HG02970 (cell line): Measurements from ENCODE around the gene GCN1.
"Not testable (repeated sequence)": the region's sequence is repeated elsewhere in the genome, so short reads cannot be mapped to it uniquely, and the experiment has no call there.

ENCODE experiments used
- ATAC-seq: cut with Tn5 transposase; IDR thresholded peaks from one replicate; pipeline ENCODE4 v1.9.1; 2021; ENCODE audit warnings: mild to moderate bottlenecking, moderate library complexity, moderate number of reproducible peaks; ENCODE audit not compliant: unreplicated experiment, low FRiP score

The GCN1 gene

DNA sequence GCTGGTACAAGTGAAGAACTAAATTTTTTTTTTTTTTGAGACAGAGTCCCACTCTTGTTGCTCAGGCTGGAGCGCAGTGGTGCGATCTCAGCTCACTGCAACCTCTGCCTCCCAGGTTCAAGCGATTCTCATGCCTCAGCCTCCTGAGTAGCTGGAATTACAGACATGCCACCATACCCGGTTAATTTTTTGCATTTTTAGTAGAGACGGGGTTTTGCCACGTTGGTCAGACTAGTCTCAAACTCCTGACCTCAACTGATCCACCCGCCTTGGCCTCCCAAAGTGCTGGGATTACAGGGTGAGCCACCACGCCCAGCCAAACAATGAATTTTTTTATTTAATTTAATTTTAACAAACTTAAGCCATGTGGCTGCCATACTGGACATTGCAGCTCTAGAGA is 1.2 kb downstream of the GCN1 start:
- ATAC-seq, result not testable (repeated sequence)

DNA sequence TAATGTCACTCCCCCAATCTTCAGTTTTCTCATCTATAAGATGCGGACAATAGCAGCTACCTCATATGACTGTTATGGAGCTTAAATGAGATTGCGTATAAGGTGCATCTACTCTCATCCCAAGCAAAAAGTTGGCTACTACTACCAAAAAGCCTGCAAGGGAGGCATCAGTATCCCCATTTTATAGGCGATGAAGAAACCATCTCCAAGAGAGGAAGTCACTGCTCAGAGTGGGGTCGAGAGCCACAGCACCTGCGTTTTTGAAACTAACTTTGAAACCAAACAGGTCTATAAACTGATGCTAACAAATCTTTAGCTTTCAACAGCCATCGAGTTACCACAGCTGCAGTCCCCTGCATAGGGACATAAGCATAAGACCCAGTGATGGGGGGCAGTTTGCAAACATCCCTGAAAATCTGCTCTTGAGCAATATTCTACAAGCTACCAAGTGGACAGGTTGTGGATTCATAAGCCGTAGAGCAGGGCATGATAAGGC is 3.5 kb downstream of the GCN1 start:
- no peak for ATAC-seq

DNA sequence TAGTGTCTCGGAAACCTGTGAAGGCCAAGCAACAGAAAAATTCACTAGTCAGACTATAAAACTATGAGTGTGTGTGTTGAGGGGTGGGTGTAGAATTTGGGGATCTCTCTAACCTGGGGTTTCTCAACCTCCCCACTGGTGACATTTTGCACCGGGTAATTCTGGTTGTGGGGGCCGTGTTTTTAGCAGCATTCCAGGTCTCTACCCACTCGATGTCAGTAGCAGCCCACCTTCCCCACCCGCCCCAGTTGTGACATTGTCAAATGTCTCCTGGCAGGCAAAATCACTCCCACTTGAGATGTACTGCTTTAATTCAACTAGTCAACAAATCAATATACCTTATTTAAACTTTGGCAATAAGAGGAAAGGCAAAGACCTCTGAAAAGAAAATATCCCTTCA is 4.1 kb downstream of the GCN1 start:
- no peak for ATAC-seq

DNA sequence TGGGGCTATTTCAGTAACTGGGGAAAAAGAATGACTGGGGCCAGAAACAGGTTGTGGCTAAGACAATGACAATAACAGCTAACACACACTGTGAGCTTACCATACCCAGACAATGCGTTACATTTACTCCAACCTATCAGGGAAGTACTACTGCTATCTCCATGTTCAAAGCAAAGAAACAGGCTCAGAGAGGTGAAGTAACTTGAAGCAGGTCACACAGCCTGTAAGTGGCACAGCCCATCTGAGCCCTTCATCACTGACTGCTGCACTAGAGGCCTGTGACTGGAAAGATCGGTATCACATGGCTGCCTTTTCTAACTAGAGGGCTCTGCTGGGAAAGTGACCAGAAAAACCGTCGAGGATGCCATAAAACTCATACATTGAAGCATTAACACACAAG is 7.9 kb downstream of the GCN1 start:
- ATAC-seq, result no peak

DNA sequence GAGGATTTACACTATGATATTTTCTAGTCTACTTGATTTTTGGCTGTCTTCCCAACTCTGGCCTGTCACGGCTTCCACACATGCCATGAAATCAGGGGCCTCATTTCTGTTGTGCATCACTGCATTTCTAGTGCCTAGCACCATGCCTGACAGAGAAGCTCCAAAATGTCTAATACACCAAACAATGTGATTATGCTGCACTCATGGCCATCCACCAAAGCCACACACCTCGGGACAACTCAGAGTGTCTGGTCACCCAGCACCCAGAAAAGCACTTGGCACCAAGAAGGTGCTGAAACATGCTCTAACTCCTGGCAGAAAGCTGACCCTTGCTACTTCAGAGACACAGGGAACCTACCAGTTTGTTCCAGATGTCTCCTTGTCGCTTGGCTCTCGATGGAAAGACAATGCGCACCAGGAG is 11.3 kb downstream of the GCN1 start:
- no peak for ATAC-seq

DNA sequence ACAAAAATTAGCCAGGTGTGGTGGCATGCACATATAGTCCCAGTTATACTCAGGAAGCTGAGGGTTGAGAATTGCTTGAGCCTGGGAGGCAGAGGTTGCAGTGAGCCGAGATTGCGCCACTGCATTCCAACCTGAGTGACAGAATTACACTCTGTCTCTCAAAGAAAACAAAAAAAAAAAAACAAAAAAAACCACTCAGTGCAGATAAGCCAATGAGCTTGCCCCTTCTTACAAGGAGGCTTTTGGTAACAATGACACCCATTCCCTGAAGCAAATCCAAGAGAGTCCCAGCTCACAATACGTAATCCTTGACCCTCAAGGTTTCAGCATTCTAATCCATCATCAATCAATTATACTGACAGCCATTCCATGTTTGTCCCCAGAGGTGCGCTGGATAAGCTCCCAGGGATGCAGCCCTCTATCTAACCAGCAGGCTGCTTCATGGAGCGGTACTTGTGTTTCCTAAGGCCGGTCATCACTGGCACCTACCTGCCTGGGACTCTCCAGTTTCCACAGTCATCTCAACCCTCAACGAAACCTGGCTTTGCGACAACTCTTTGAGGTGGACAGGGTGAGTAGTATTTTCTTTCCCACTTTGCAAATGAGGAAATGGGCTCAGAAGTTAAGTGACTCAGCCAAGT is 12.4 kb downstream of the GCN1 start:
- ATAC-seq, result no peak

DNA sequence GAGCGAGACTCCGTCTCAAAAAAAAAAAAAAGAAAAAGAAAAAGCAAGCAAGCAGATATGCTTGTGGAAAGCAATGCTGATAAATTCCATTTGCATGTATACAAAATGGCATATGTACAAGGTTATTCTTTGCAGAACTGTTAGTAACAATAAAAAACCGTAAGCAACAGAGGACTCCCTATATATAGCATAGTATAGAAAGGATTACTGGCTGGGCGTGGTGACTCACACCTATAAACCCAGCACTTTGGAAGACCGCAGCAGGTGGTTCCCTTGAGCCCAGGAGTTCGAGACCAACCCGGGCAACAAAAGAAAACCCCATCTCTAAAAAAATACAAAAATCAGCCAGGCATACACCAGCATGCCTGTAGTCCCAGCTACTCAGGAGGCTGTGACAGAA is 13.5 kb downstream of the GCN1 start:
- ATAC-seq, result no peak

DNA sequence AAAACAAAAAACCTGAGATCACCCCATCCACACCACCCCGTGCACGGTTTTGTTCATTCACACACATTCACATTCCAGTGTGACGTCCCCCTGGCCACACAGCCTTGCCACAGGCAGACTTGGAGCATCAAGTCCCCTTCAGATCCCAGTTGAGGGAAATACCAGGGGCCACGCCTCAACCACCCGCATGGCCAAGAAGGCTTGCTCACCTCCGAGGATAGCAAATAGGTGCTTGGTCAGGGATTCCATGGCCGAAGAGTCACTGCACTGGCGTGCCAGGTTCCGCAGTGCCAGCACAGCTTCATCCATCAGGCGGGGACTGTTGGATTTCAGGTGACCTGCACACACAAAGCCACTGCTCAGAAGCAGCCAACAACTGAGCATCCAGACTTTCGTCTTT is 19.0 kb downstream of the GCN1 start:
- ATAC-seq, result no peak

DNA sequence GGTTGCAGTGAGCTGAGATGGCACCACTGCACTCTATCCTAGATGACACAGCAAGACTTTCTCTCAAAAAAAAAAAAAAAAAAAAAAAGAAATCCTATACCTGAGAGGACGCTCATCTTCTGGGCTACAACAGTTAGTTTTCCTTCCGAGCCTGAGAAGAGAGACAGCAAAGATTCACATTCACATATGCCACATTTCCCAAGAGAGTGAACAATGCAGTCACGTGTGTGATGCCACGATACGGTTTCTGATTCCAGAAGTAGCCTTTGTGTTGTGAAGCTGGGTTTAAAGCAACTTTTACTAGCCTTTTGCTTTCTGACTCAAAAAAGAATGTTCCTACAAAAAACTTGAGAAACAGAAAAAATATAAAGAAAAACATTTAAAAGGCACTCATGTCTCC is 19.5 kb downstream of the GCN1 start:
- ATAC-seq, result no peak

DNA sequence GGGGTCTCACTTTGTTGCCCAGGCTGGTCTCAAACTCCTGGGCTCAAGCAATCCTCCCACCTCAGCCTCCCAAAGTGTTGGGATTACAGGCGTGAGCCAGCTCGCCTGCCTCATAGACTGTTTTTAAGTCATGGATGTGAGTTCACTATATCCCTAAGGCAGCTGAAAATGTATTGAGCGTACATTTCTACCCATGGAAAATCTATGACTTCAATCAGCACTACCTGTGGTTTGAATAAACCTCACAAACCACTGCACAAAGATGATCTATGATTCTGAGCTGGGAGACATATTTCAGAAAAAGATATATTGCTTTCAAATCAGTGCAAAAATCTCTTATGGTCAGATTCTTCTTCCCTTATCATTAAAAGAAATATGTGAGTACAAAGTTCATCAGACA is 22.5 kb downstream of the GCN1 start:
- no peak for ATAC-seq

DNA sequence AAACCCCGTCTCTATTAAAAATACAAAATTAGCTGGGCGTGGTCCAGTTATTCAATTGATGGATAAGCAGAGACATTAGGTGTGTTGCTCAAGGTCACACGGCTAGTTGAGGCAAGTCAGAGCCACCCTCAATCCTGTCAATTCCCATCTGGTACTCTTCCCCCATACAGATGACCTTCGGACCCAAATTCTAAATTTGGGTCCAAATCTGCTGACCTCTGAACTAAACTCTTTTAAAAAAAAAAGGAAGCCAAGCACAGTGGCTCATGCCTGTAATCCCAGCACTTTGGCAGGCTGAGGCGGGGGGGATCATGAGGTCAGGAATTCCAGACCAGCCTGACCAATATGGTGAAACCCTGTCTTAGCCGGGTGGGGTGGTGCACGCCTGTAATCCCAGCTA is 23.9 kb downstream of the GCN1 start:
- ATAC-seq, result no peak

DNA sequence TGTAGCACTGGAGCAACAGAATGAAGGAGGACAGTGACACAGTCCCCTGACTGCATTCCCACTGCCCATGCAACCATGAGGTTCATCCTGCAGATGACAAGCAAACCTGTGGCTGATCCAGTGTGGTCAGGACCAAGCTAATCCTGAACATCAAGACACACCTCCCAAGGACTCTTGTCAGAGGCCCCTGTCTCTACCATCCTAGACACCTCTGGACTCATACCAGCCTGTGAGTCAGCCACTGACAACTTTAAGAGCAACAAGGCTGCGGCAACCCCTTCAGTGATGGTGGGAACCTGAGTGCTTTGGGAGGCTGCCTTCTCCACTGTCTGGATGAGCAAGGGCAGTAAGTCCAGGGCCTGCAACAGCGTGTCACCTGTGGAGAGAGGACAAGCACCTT is 24.6 kb downstream of the GCN1 start:
- ATAC-seq, result no peak

DNA sequence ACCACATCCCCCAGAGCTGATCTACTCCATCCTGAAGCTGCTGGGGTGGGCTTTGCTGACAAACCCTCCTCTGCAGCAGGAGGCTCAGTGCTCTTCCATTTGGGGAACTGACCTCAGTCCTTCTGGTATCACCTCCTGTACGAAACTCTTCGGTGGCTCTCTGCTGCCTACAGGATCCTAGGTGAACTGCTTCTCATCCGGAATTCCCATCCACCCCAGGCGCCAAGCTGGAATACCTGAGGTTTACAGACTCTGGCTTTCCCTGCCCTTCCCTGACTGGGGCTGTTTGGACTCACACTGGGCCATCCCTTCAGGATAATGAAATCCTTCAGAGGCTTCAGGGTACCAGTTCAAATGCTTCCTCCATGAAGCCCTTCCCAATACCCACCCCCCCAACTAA is 26.2 kb downstream of the GCN1 start:
- ATAC-seq, result no peak

DNA sequence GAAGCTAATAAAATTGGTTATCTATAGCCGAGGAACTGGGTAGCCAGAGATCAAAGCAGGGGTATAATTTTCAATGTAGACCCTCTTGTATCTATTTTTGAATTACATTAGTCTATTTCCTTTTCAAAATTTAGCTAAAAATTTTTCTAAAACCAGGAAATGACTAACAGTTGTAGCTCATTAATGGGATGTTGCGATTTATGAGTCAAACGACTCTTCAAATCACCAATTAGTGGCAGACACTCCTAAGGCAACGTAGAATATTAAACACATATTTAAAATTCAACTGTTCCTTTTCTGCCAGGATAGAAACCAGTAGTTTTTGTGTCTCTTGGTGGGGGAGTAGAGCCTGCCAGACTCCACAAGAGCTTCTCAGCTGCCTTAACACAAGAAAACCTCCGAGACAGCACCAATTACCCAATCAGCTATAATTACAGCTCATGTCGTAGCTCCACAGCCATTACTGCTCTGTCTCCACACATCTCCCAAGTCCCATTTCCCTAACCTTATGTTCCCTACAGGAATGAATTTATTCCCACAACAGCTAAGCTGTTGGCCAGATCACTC is 26.9 kb downstream of the GCN1 start:
- no peak for ATAC-seq

DNA sequence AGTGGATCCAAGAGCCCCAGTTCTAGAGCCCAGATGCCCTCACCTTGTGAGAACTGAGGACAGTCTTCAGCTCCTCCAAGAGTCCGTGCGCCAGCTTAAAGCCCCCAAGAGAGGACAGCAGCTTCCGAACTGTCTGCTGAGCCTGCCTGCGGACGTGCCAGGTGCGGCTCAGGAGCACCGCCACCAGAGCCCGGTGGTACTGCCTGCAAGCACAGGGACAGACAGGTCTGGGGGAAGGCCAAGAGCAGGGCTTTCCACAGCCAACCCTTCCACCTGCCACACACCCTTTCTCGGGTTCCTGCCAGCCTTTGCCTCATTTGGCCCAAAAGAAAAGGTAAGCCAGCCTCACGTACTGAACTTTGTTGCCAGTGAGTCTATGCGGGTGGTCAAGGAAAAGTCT is 30.2 kb downstream of the GCN1 start:
- no peak for ATAC-seq

DNA sequence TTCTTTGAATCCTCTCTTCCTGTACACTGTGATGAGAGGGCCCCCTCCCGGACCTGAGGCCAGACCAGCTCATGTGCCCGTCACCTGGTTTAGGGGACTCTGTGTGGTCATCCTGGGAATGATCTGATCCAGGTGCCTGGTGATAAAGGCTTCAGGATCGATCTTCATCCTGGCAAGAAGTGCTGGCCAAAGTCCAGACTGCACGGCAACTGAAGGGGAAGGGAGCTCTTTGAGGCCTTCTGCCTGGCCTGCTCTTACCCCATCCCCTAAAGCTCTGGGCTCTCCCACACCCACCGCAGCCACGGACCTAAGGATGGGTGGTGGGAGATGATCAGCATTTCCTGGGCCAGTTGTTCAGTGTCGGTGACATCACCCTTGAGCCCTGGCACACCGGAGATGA is 31.8 kb downstream of the GCN1 start:
- no peak for ATAC-seq

DNA sequence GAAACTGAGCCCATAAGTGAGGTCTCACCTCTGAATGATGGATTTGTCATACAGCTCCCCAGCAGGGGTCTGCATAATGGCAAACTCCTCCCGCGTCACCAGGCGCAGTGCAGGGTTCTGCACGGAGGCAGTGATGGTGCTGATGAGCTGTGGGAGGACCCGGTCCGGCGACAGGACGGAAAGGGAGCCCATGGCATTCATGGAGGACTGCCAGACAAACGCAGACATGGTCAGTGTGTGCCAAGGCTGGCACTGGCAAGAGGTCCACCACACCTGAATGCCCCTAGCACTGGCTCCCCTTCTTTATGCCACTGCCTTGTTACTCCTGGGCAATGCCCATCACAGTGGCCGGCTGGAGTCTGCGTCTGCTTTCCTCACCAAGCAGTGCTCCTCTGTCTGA is 32.7 kb downstream of the GCN1 start:
- ATAC-seq, result no peak

DNA sequence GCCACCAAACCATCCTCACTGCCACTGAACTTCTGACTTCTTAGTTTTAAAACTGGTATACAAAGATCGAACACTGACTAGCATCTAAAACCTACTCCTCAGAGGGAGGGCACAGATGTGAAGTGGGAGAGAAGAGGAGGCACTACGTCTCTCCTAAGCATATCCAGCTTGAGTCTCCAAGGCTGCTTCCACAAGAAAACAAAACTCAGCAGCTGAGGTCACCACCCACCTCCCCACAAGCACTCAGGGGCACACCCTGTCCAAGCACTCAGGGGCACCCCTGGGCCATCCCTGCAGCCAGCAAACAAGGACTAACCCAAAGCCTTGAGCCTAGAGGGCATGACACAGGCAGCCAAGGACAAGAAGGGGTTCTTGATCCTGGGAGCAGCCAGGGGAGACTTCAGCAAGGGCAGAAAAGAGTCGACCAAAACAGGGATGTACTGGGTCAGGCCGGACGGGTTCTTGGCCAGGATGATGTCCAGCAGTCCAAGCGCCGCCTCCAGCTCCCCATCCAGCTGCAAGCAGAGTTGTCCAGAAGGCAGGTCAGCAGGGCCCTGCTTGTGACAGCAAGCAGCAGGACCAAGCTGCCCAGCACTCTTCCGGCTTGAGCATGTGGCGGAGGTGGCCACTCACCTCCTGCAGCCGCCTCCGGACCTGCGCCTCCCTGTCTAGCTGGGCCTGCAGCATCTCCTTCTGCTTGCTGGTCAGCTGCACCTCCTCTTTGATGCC is 34.8 kb downstream of the GCN1 start:
- no peak for ATAC-seq

DNA sequence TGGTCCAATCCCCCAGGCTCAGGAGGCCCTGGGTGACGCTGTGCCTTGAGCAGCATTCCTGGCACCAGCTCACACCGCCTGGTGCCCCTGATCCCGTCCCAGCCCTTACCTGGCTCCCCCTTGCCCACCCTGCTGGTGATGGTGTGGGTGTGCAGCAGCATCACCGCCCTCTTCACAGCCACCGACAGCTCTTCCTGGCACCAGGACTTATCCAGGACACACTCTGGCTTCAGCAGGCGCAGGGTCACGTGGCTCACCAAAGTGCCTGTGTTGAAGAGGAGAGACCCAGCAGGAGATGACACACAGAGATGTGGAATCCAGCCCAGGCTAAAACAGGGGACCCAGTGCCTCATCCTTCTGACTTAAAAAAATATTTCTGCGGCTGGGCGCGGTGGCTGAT is 36.2 kb downstream of the GCN1 start:
- ATAC-seq, result no peak

DNA sequence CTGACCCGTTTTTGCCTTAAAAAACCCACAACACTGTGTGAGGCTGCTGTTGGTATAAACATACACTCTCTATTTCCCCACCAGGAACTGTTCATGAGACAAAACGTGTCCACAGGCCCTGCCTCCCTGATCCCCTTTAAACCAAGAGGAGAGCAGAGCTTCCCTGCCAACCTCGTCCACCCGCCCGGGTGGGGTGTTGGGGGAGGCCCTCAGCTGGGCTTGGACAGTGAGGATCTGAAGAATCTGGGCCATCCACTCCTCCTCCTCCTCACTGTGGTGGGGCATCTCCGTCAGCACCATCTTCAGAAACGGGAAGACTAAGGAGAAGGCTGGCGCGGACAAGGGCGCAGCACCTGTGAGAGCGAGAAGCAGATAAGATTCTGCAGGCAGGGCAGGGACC is 36.8 kb downstream of the GCN1 start:
- ATAC-seq, result no peak

DNA sequence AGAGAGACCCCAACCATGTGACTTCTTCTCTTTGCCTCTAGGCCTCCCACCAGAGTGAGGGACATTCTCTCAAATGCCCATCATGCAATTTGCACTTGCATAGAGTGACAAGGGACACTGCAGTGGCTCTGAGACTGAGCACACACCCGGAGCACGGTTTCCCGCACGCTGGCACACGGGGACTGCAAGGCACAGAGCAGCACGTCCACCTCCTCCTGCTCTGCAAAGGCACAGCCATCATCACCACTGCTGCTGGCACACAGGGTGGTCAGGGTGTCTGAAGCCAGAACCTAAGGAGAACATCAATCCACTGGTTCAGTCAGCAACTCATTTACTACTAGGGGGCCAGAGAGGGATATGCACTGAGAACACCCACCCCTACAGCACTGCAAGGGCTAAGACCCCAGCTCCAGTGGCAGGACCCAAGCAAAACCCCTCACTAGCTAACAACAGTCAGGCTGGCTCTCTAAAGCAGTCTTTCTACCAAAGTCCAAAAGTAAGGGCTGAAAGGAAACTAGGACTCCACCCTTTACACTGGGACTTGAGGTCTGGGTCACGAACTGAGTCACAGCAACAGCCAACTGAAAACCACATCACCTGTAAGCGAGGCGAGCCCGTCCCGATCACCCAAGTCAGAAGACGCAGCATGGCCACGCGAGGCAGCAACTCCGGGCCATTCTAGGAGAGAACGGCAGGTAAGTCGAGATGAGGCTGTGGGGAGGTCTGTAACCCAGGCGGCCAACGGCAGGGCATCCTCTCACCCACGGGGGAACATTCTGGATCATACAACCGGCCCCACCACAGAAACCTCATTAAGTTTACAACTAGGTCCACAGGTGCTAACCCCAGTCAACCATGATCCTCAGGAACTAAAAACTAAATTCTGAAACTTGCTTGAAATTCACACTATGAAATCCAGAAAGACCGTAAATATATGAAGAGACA is 37.9 kb downstream of the GCN1 start:
- ATAC-seq, result no peak
